Transverse colon (tissue), 4 donors: ENCODE results near the gene KRT222. TPM values are rescaled to one million over a fixed set of nuclear protein-coding genes. Genes with fewer than 3 reads are reported as not detected.

ENCODE experiments used
- DNase-seq: peaks from one replicate; pipeline ENCODE4 v3.0.0-alpha.2; 2019
- H3K27ac ChIP-seq, 4 donors: fragments of 200-600 bp; sonication (generic); 2 replicates each; pipeline ENCODE4 v1.5.1; 2016 to 2018; ENCODE audit warnings: inconsistent platforms in 4 of 4
- H3K27me3 ChIP-seq: fragments of 200-600 bp; sonication (generic); 2 replicates; pipeline ENCODE4 v1.5.1; 2017; ENCODE audit warnings: inconsistent platforms
- H3K36me3 ChIP-seq, 4 donors: fragments of 200-600 bp; sonication (generic); 2 replicates each; pipeline ENCODE4 v1.5.1; 2017 to 2019; ENCODE audit warnings: inconsistent platforms in 4 of 4
- H3K4me1 ChIP-seq, 4 donors: fragments of 200-600 bp; sonication (generic); 2 replicates each; pipeline ENCODE4 v1.5.1; 2017 to 2020; ENCODE audit warnings: inconsistent platforms in 4 of 4
- H3K4me3 ChIP-seq, 4 donors: fragments of 200-600 bp; sonication (generic); 1 replicate in 1 of 4; 2 replicates in 3 of 4; pipeline versions ENCODE4 v1.5.1 to v1.6.1; 2017 to 2019; ENCODE audit warnings: inconsistent platforms in 4 of 4
- H3K9me3 ChIP-seq, 2 donors: fragments of 200-600 bp; sonication (generic); 2 replicates each; pipeline ENCODE4 v1.5.1; 2017 to 2019; ENCODE audit warnings: inconsistent platforms in 2 of 2
- EP300 ChIP-seq: sonication (generic); formaldehyde crosslinking; IDR thresholded peaks from one replicate; pipeline ENCODE4 v1.6.1; 2017; ENCODE audit warnings: antibody characterized with exemption, low read depth
- POLR2A ChIP-seq: fragments of 450-650 bp; IDR thresholded peaks from one replicate; pipeline ENCODE4 v1.6.1; 2016; ENCODE audit warnings: antibody characterized with exemption, mild to moderate bottlenecking, moderate library complexity
- POLR2AphosphoS5 ChIP-seq, 3 donors: sonication (generic); formaldehyde crosslinking; IDR thresholded peaks; one replicate each; pipeline ENCODE4 v1.6.1; 2016; ENCODE audit warnings: antibody characterized with exemption in 3 of 3
- WGBS, 2 donors: methylation state at CpG; one replicate each; pipeline ENCODE4 v1.1.5; 2018; ENCODE audit warnings: low coverage in 1 of 2; 5-methylcytosine and 5-hydroxymethylcytosine counted together
- in situ Hi-C, 4 donors: fragments of 200-750 bp; cut with MboI; loops; one replicate each; pipeline versions ENCODE4 v1.15.0 to v1.15.1; 2017; ENCODE audit warnings: low sequenced_read_pairs in 3 of 4, low pct_ligation_motif_present in 1 of 4, low pct_unique_long_range_greater_than_20kb in 1 of 4
- intact Hi-C: fragments of 100-400 bp; cut with DNase I; formaldehyde crosslinking; loops from one replicate; pipeline ENCODE4 v1.15.1; 2023; ENCODE audit warnings: low total_unique reads
- total RNA-seq, 4 donors: library from RNA; depleted of rRNA; stranded (reverse); fragments of >200 nt; gene quantifications; one replicate each; pipeline ENCODE4 v1.1.0, GENCODE V29; 2016
- TF ChIP-seq, protein P1 (sequence below), 5 experiments: fragments of 200-600 bp in 3 of 5; fragments of 450-650 bp in 2 of 5; sonication (generic) in 3 of 5; IDR thresholded peaks; 1 replicate in 2 of 5; 2 replicates in 3 of 5; pipeline ENCODE4 v1.5.1; 2016 to 2017; ENCODE audit warnings: antibody characterized with exemption in 5 of 5, inconsistent platforms in 3 of 5, mild to moderate bottlenecking in 2 of 5, moderate library complexity in 1 of 5

KRT222 gene
- total RNA-seq, 4 donors from 2014 or later, result 0.27 to 0.48 TPM; not detected in 2

DNA sequence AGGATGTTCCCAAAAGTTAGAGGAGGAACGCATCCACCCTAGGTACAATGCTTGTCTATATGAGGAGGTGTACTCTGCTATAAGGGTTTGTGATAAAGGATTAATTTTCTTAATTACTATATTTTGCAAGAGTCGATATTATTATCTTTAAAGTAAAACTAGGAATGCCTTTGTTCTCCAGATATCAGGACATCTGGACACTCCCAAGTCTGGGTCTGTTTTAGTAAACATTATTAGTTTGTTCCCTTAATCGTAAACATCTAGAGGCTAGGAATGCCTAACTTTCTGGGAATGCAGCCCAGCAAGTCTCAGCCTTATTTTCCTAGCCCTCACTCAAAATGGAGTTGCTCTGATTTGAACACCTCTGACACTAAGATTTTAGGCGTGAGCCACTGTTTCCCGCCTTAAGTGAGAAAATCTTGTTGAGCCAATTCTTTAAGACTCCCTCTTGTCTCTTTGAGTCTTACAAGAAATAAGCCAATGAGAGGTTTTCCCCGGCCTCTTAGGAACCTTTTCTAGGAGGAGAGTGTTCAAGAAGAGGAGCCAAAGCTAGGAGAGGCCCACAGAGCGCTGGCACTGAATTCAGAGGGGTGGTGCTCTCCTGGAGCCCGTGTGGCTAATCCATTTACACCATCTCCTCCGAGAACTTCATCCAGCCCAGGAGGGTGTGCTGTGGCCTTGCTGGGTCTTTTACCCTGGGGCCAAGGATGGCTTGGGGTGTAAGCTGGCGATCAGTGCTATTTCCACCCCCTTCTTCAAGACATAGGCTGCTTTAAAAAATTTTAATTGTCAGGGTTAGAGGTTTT is 58.2 kb downstream of the KRT222 start:
- intact Hi-C loops (no loop called here), in situ Hi-C loops (loop anchor here (25.0 kb wide), 2 partner anchors 181 to 1056 kb away; partner anchors contain the start of genes KRT27 (in 2 of the 4) and KRT28 (in 2 of the 4))
- TF ChIP-seq POLR2A (no peak), POLR2AphosphoS5 (IDR thresholded peaks at IDR 0.05) (no peak), EP300 (no peak)
- TF ChIP-seq, protein P1, sequence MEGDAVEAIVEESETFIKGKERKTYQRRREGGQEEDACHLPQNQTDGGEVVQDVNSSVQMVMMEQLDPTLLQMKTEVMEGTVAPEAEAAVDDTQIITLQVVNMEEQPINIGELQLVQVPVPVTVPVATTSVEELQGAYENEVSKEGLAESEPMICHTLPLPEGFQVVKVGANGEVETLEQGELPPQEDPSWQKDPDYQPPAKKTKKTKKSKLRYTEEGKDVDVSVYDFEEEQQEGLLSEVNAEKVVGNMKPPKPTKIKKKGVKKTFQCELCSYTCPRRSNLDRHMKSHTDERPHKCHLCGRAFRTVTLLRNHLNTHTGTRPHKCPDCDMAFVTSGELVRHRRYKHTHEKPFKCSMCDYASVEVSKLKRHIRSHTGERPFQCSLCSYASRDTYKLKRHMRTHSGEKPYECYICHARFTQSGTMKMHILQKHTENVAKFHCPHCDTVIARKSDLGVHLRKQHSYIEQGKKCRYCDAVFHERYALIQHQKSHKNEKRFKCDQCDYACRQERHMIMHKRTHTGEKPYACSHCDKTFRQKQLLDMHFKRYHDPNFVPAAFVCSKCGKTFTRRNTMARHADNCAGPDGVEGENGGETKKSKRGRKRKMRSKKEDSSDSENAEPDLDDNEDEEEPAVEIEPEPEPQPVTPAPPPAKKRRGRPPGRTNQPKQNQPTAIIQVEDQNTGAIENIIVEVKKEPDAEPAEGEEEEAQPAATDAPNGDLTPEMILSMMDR (IDR thresholded peaks at IDR 0.05), result no peak
- 52 to 73% methylated on average over 3 to 10 of the region's 10 CpGs for WGBS, 2 donors
- Histone ChIP-seq H3K9me3 (no peaks in the 10 kb centered on the region), H3K36me3 (no peaks in the 10 kb centered on the region), H3K4me1 (peaks cover 0 to 13% (median 4%) of the 10 kb centered on the region in 4 donors), H3K27me3 (no peaks in the 10 kb centered on the region), H3K27ac (peak overlapping the region in 3 of 4 donors; percentile 1 to 52 (median 35)), H3K4me3 (no peak overlapping the region)
- DNase-seq, result no peak

GRCh38 chr17:40605306-40605705 is 59.7 kb downstream of the KRT222 start:
- in situ Hi-C loops, result loop anchor here (25.0 kb wide), 2 partner anchors 182 to 1057 kb away; partner anchors contain the start of genes KRT27 (in 2 of the 4) and KRT28 (in 2 of the 4)
- no peak overlapping the region for H3K27ac ChIP-seq
- WGBS, 2 donors, result 77 to 90% methylated on average over 4 to 6 of the region's 6 CpGs

More at GRCh38 chr17:40605306-40605705, 59.7 kb downstream of the KRT222 start:
- TF ChIP-seq EP300, result no peak
- TF ChIP-seq, protein P1 (IDR thresholded peaks at IDR 0.05), result no peak
- TF ChIP-seq POLR2AphosphoS5 (IDR thresholded peaks at IDR 0.05), result no peak
- no peak for TF ChIP-seq POLR2A
- H3K36me3 ChIP-seq, result no peaks in the 10 kb centered on the region
- H3K27me3 ChIP-seq, result no peaks in the 10 kb centered on the region
- intact Hi-C loops, result no loop called here
- no peak overlapping the region for H3K4me3 ChIP-seq
- H3K4me1 ChIP-seq, result peaks cover 0 to 16% (median 4%) of the 10 kb centered on the region in 4 donors
- no peaks in the 10 kb centered on the region for H3K9me3 ChIP-seq
- DNase-seq, result no peak

Other genes with a start within 250 kb of the KRT222 start
- gene TOP2A, start 247.3 kb downstream of the KRT222 start, total RNA-seq, result 10 to 100 TPM in 1 of 4 donors, 1 to 10 TPM in 2, under 1 TPM in 1; 0.37 to 25.5 (median 7.5) TPM
- 100 to 1,000 TPM in 3 of 4 donors, 10 to 100 TPM in 1; 98.4 to 302 (median 166) TPM for gene IGFBP4, start 221.7 kb downstream of the KRT222 start, total RNA-seq
- gene TNS4, start 163.6 kb downstream of the KRT222 start, total RNA-seq, result 1 to 10 TPM in 3 of 4 donors, not detected in 1; 1.2 to 4.2 (median 2.5) TPM
- gene CCR7, start 99.7 kb downstream of the KRT222 start, total RNA-seq, result 1 to 10 TPM in 2 of 4 donors, under 1 TPM in 1, not detected in 1; 0.14 to 5.4 (median 4.9) TPM
- gene SMARCE1, start 17.4 kb downstream of the KRT222 start, total RNA-seq, result 10 to 100 TPM; 43.0 to 87.2 (median 61.6) TPM
- 10 to 100 TPM in 1 of 4 donors, 1 to 10 TPM in 1, under 1 TPM in 1, not detected in 1; 0.64 to 13.5 (median 4.9) TPM for gene KRT24, start 38.6 kb upstream of the KRT222 start, total RNA-seq
- gene KRT25, start 90.2 kb upstream of the KRT222 start, total RNA-seq, result not detected
- not detected for gene KRT26, start 107.0 kb upstream of the KRT222 start, total RNA-seq
- 1 to 10 TPM in 1 of 4 donors, not detected in 3; 1.1 TPM for gene KRT27, start 117.4 kb upstream of the KRT222 start, total RNA-seq
- not detected for gene KRT28, start 134.8 kb upstream of the KRT222 start, total RNA-seq
- gene KRT10, start 157.4 kb upstream of the KRT222 start, total RNA-seq, result 10 to 100 TPM in 2 of 4 donors, 1 to 10 TPM in 1, not detected in 1; 2.2 to 12.7 (median 11.7) TPM
- gene KRT12, start 202.0 kb upstream of the KRT222 start, total RNA-seq, result 10 to 100 TPM in 1 of 4 donors, 1 to 10 TPM in 1, under 1 TPM in 1, not detected in 1; 0.40 to 20.0 (median 3.8) TPM
- gene KRT20, start 220.1 kb upstream of the KRT222 start, total RNA-seq, result 100 to 1,000 TPM; 207 to 797 (median 735) TPM